ENCODE data around the gene SPATA2. TPM values are rescaled to one million over a fixed set of nuclear protein-coding genes. Genes with fewer than 3 reads are reported as not detected.

Gene SPATA2, protein sequence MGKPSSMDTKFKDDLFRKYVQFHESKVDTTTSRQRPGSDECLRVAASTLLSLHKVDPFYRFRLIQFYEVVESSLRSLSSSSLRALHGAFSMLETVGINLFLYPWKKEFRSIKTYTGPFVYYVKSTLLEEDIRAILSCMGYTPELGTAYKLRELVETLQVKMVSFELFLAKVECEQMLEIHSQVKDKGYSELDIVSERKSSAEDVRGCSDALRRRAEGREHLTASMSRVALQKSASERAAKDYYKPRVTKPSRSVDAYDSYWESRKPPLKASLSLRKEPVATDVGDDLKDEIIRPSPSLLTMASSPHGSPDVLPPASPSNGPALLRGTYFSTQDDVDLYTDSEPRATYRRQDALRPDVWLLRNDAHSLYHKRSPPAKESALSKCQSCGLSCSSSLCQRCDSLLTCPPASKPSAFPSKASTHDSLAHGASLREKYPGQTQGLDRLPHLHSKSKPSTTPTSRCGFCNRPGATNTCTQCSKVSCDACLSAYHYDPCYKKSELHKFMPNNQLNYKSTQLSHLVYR
- total RNA-seq (2022; extraction: Qiagen RNA extraction): 7.2 to 8.1 TPM (median 7.6 TPM) in 5 replicates

GRCh38 chr20:49915380-49916145 is at the start of gene SPATA2:
Gene SPATA2, minus strand, starts transcription at chr20:49915529. Its CDS starts 7,039 bp downstream, at chr20:49908490.

DNA sequence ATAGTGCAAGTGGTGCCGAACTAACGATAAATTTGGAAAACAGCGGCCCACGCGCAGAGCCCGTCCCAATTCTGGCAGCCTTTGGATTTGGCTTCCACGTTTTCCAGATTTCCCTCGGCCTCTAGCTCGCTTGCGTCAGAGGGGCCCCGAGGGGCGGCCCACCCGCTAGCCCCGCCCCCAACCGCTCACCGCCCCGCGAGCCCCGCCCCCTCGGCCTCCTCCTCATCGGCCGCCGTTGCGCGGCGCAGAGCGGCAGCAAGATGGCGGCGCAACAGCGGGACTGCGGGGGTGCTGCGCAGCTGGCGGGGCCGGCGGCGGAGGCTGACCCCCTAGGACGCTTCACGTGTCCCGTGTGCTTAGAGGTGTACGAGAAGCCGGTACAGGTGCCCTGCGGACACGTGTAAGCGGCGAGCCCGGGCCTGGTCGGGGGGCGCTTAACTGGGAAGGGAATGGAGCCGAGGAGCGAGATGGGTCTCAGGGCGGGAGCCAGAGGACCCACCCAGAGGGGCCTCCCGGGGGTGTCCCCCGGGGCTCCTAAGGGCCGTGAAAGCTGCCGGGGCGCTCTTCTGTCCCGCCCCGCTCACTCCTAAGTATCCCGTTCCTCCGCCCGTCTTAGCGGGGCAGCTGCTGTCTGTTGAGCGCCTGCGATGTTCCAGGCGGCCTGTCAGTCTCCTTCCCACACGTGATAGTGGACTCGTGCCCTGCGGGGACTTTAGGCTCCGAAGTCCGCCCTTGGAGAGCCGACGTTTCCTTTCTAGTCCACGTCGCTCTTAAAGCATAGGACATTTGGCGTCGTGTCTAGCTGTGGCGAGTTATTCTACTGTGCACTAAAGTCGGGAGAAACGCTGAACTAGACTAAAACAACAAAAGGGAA is 21.1 kb upstream of the SPATA2 start, which contains the start of gene RNF114:
RNF114 (plus strand) TSS at position 245 of the 874 bp plus-strand sequence; CDS start at position 261, 16 bp downstream.

Other genes with a start within 250 kb of the SPATA2 start
- gene B4GALT5, start 201.7 kb downstream of the SPATA2 start, total RNA-seq (2022; extraction: Qiagen RNA extraction): 50.1 to 74.6 TPM (median 64.5 TPM) in 5 replicates
- gene SLC9A8, start 102.7 kb downstream of the SPATA2 start, total RNA-seq (2022; extraction: Qiagen RNA extraction): 8.2 to 9.5 TPM (median 9.0 TPM) in 5 replicates
- 58.1 to 62.1 TPM (median 59.1 TPM) in 5 replicates for gene RNF114, start 20.9 kb upstream of the SPATA2 start, total RNA-seq (2022; extraction: Qiagen RNA extraction)
- 8.0 to 13.1 TPM (median 11.1 TPM) in 5 replicates for gene SNAI1, start 67.5 kb upstream of the SPATA2 start, total RNA-seq (2022; extraction: Qiagen RNA extraction)
- 102 to 135 TPM (median 107 TPM) in 5 replicates for gene UBE2V1, start 197.6 kb upstream of the SPATA2 start, total RNA-seq (2022; extraction: Qiagen RNA extraction)
- 47.3 to 56.7 TPM (median 54.5 TPM) in 5 replicates for gene PEDS1, start 238.2 kb upstream of the SPATA2 start, total RNA-seq (2022; extraction: Qiagen RNA extraction)